K562 (cell line): Measurements from ENCODE around the gene MYLK4. TPM values are rescaled to one million over a fixed set of nuclear protein-coding genes. Genes with fewer than 3 reads are reported as not detected.

ENCODE experiments used
- FOSL1 ChIP-seq: fragments of 200-800 bp; sonication (Bioruptor generic); conservative IDR thresholded peaks from 2 replicates; pipeline ENCODE4 v1.6.1; 2016; ENCODE audit warnings: missing genetic modification characterization, missing compliant biosample characterization
- MYC ChIP-seq, 2 experiments: fragments of 250-450 bp in 1 of 2; sonication (Bioruptor Pico) in 1 of 2; IDR thresholded peaks; 2 replicates each; pipeline versions ENCODE4 v1.5.1 to v1.6.1; 2012 to 2021; ENCODE audit warnings: low read depth in 2 of 2, borderline replicate concordance in 1 of 2, improper control_type of control experiment in 1 of 2, low read length in 1 of 2, mild to moderate bottlenecking in 1 of 2, moderate library complexity in 1 of 2
- POLR2A ChIP-seq: fragments of 450-650 bp; conservative IDR thresholded peaks from 2 replicates; pipeline ENCODE4 v1.6.1; 2016
- POLR2G ChIP-seq: fragments of 200-400 bp; formaldehyde crosslinking; IDR thresholded peaks from 2 replicates; pipeline ENCODE4 v1.6.1; 2017; ENCODE audit warnings: low read depth, mild to moderate bottlenecking, antibody characterized with exemption, low read length, moderate library complexity
- PRDM10 ChIP-seq: fragments of 450-650 bp; IDR thresholded peaks from 2 replicates; pipeline ENCODE4 v1.6.1; 2018; ENCODE audit not compliant: partially characterized antibody
- RBM39 ChIP-seq: fragments of 200-400 bp; formaldehyde crosslinking; optimal IDR thresholded peaks from 2 replicates; pipeline ENCODE3; 2018; ENCODE audit warnings: low read depth, low read length
- SMARCA4 ChIP-seq: fragments of 450-650 bp; IDR thresholded peaks from 2 replicates; pipeline ENCODE4 v1.6.1; 2016
- SMARCB1 ChIP-seq: IDR thresholded peaks from 2 replicates; pipeline ENCODE4 v1.6.1; 2011; ENCODE audit warnings: improper control_type of control experiment, low read depth; ENCODE audit not compliant: insufficient read length
- SNRNP70 ChIP-seq: fragments of 200-400 bp; formaldehyde crosslinking; optimal IDR thresholded peaks from 2 replicates; pipeline ENCODE3; 2017; ENCODE audit warnings: low read depth, low read length
- TFAP4 ChIP-seq: sonication (generic); formaldehyde crosslinking; IDR thresholded peaks from 2 replicates; pipeline ENCODE4 v1.8.0; 2022; ENCODE audit warnings: missing genetic modification reagents, mild to moderate bottlenecking, moderate library complexity, borderline replicate concordance
- ZBTB17 ChIP-seq: fragments of 450-650 bp; formaldehyde crosslinking; IDR thresholded peaks from 2 replicates; pipeline ENCODE4 v1.4.0; 2020; ENCODE audit warnings: mild to moderate bottlenecking
- ZC3H4 ChIP-seq: sonication (generic); formaldehyde crosslinking; IDR thresholded peaks from 2 replicates; pipeline ENCODE4 v1.9.0; 2021; ENCODE audit warnings: missing genetic modification reagents, borderline replicate concordance
- ZNF384 ChIP-seq: IDR thresholded peaks from 2 replicates; pipeline ENCODE4 v1.6.1; 2012; ENCODE audit warnings: low read depth, low read length, improper control_type of control experiment
- polyA plus RNA-seq, 8 experiments: library from polyadenylated mRNA; depleted of rRNA in 4 of 8; stranded (reverse) in 5 of 8; unstranded in 3 of 8; fragments of >200 nt; fragmentation: Nextera tagmentation in 2 of 8; fragmentation: Illumina TruSeq in 1 of 8; extraction: Ambion mirVana in 2 of 8; extraction: Trizol in 1 of 8; gene quantifications; 2 replicates each; pipeline versions ENCODE4 v1.2.1 to v1.2.3, GENCODE V29; 2011 to 2014; ENCODE audit warnings: inconsistent platforms in 1 of 8, missing spikeins in 1 of 8
- total RNA-seq, 7 experiments: library from RNA; depleted of rRNA in 6 of 7; stranded (reverse); fragments of >200 nt in 6 of 7; fragmentation: Illumina TruSeq in 2 of 7; extraction: Trizol in 2 of 7; gene quantifications; 2 replicates each; pipeline versions ENCODE4 v1.2.1 to v1.2.3, GENCODE V29; 2011 to 2021; ENCODE audit warnings: low replicate concordance in 1 of 7
- TF ChIP-seq, protein P1 (sequence below), 2 experiments: fragments of 450-650 bp; formaldehyde crosslinking in 1 of 2; IDR thresholded peaks; 2 replicates each; pipeline versions ENCODE4 v1.4.0 to v1.6.1; 2014 to 2020; ENCODE audit warnings: mild to moderate bottlenecking in 2 of 2, borderline replicate concordance in 1 of 2, low read depth in 1 of 2

MYLK4 gene
- total and polyA plus RNA-seq, 9 of the 15 experiments (the other 6 are each of a cell fraction or from before 2014, with no cell fraction given), result 0.01 to 0.15 (median 0.06) TPM

GRCh38 chr6:2783188-2783963, 32.7 kb upstream of the MYLK4 start (continued):
- TF ChIP-seq TFAP4 (CRISPR knock-in tag) (peak; percentile 83), ZBTB17 (CRISPR knock-in tag) (peak; percentile 59; the same call in 1 of the 2 replicates), RBM39 (peak; percentile 27), FOSL1 (tag) (peak; percentile 38; the same call in 1 of the 2 replicates), ZNF384 (peak; percentile 96), ZC3H4 (CRISPR knock-in tag) (no peak), POLR2A (no peak; the same call in 1 of the 2 replicates), SNRNP70 (peak; percentile 48), POLR2G (peak; percentile 46; the same call in 1 of the 2 replicates), SMARCB1 (peak; percentile 62), PRDM10 (peak; percentile 13), SMARCA4 (0 out of 2 replicates have a peak, but pooled peaks have one; percentile 30), MYC (IDR thresholded peaks at IDR 0.05; ENCODE audit: low read depth, low read length) (peak; percentile 72), MYC (CRISPR knock-in tag; IDR thresholded peaks at IDR 0.05; ENCODE audit: borderline replicate concordance, low read depth) (no peak)
- TF ChIP-seq, protein P1, sequence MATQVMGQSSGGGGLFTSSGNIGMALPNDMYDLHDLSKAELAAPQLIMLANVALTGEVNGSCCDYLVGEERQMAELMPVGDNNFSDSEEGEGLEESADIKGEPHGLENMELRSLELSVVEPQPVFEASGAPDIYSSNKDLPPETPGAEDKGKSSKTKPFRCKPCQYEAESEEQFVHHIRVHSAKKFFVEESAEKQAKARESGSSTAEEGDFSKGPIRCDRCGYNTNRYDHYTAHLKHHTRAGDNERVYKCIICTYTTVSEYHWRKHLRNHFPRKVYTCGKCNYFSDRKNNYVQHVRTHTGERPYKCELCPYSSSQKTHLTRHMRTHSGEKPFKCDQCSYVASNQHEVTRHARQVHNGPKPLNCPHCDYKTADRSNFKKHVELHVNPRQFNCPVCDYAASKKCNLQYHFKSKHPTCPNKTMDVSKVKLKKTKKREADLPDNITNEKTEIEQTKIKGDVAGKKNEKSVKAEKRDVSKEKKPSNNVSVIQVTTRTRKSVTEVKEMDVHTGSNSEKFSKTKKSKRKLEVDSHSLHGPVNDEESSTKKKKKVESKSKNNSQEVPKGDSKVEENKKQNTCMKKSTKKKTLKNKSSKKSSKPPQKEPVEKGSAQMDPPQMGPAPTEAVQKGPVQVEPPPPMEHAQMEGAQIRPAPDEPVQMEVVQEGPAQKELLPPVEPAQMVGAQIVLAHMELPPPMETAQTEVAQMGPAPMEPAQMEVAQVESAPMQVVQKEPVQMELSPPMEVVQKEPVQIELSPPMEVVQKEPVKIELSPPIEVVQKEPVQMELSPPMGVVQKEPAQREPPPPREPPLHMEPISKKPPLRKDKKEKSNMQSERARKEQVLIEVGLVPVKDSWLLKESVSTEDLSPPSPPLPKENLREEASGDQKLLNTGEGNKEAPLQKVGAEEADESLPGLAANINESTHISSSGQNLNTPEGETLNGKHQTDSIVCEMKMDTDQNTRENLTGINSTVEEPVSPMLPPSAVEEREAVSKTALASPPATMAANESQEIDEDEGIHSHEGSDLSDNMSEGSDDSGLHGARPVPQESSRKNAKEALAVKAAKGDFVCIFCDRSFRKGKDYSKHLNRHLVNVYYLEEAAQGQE (IDR thresholded peaks at IDR 0.05; ENCODE audit: borderline replicate concordance), result peak; percentile 70
- TF ChIP-seq, protein P1 (CRISPR knock-in tag; IDR thresholded peaks at IDR 0.05; ENCODE audit: low read depth), result no peak
